H1 (cell line): ENCODE measurements around the gene GRK5. TPM values are rescaled to one million over a fixed set of nuclear protein-coding genes. Genes with fewer than 3 reads are reported as not detected.

Experiments used
- CTCF ChIA-PET: fragments of 300-600 bp; sonication (Branson Sonifier 250); formaldehyde crosslinking; loops from one replicate; lab custom pipeline; 2021; ENCODE audit not compliant: partially characterized antibody; lab: Charles Lee
- POLR2A ChIA-PET: fragments of 300-600 bp; sonication (Branson Sonifier 250); formaldehyde crosslinking; loops from one replicate; lab custom pipeline; 2021; ENCODE audit warnings: inconsistent platforms; ENCODE audit not compliant: partially characterized antibody; lab: Charles Lee
- DNase-seq, 2 experiments: peaks; one replicate each; pipeline versions ENCODE4 v3.0.0 to v3.0.0-alpha.2; 2010 to 2022; ENCODE audit warnings: low spot score in 2 of 2, low read depth in 1 of 2, mixed read lengths in 1 of 2
- FAIRE-seq: peaks from 2 replicates; lab custom pipeline; 2011; peaks lifted over from hg19 to GRCh38; lab: Jason Lieb, UNC
- H2AFZ ChIP-seq: 2 replicates; pipeline ENCODE4 v1.8.1; 2012; ENCODE audit warnings: low read length, inconsistent platforms
- H2AK5ac ChIP-seq: 2 replicates; pipeline ENCODE4 v1.6.1; 2013; ENCODE audit warnings: low read depth, low read length
- H2BK120ac ChIP-seq: replicated peaks from 2 replicates; pipeline ENCODE3; 2013; ENCODE audit warnings: low read depth, low read length, inconsistent platforms
- H2BK12ac ChIP-seq: 2 replicates; pipeline ENCODE4 v1.6.1; 2013; ENCODE audit warnings: low read depth, low read length
- H2BK15ac ChIP-seq: 2 replicates; pipeline ENCODE4 v1.6.1; 2013; ENCODE audit warnings: low read length
- H2BK20ac ChIP-seq: 2 replicates; pipeline ENCODE4 v1.6.1; 2013; ENCODE audit warnings: low read length
- H2BK5ac ChIP-seq: 2 replicates; pipeline ENCODE4 v1.6.1; 2013; ENCODE audit warnings: low read depth, low read length
- H3K14ac ChIP-seq: 2 replicates; pipeline ENCODE4 v1.6.1; 2013; ENCODE audit warnings: inconsistent platforms; ENCODE audit not compliant: insufficient read length
- H3K18ac ChIP-seq: 2 replicates; pipeline ENCODE4 v1.6.1; 2013; ENCODE audit warnings: low read length; ENCODE audit errors: extremely low read depth
- H3K23ac ChIP-seq: 2 replicates; pipeline ENCODE4 v1.6.1; 2013; ENCODE audit warnings: inconsistent platforms; ENCODE audit not compliant: insufficient read length
- H3K23me2 ChIP-seq: 2 replicates; pipeline ENCODE4 v1.6.1; 2013; ENCODE audit warnings: low read depth, low read length
- H3K27ac ChIP-seq: 2 replicates; pipeline ENCODE4 v1.6.1; 2011; ENCODE audit warnings: low read depth, low read length, inconsistent platforms
- H3K27me3 ChIP-seq, 4 experiments: replicated peaks in 1 of 4; 1 replicate in 1 of 4; 2 replicates in 3 of 4; pipeline versions ENCODE4 v1.6.1 to v1.8.1; 2011 to 2013; ENCODE audit warnings: low read length in 3 of 4, mild to moderate bottlenecking in 3 of 4, inconsistent platforms in 2 of 4, mixed read lengths in 2 of 4, moderate library complexity in 1 of 4; ENCODE audit not compliant: control insufficient read depth in 3 of 4, insufficient read depth in 3 of 4; ENCODE audit errors: extremely low read depth in 1 of 4
- H3K36me3 ChIP-seq, 4 experiments: 2 replicates each; pipeline versions ENCODE4 v1.6.1 to v1.8.1; 2011 to 2013; ENCODE audit warnings: mild to moderate bottlenecking in 4 of 4, low read length in 3 of 4, moderate library complexity in 2 of 4, control low read depth in 1 of 4, inconsistent platforms in 1 of 4; ENCODE audit not compliant: insufficient read depth in 4 of 4, control insufficient read depth in 2 of 4
- H3K4ac ChIP-seq: replicated peaks from 2 replicates; pipeline ENCODE3; 2013; ENCODE audit warnings: low read length, low read depth, mixed read lengths, inconsistent platforms; ENCODE audit not compliant: insufficient read length
- H3K4me1 ChIP-seq, 4 experiments: replicated peaks in 1 of 4; 1 replicate in 1 of 4; 2 replicates in 3 of 4; pipeline versions ENCODE4 v1.6.1 to v1.8.1; 2011 to 2013; ENCODE audit warnings: low read length in 3 of 4, inconsistent platforms in 2 of 4, mixed read lengths in 1 of 4; ENCODE audit not compliant: insufficient read depth in 4 of 4, control insufficient read depth in 3 of 4
- H3K4me2 ChIP-seq, 2 experiments: 2 replicates each; pipeline versions ENCODE4 v1.6.1 to v1.8.1; 2011 to 2013; ENCODE audit warnings: low read depth in 2 of 2, low read length in 2 of 2, control low read depth in 1 of 2, inconsistent platforms in 1 of 2, mild to moderate bottlenecking in 1 of 2; ENCODE audit not compliant: insufficient read depth in 1 of 2
- H3K4me3 ChIP-seq, 4 experiments: fragments of 200-600, 300-600 bp in 1 of 4; sonication (generic), shearing (Covaris generic), sonication (Bioruptor Twin) in 1 of 4; 2 replicates each; pipeline versions ENCODE4 v1.5.1 to v1.8.1; 2011 to 2016; ENCODE audit warnings: low read length in 4 of 4, low read depth in 3 of 4, control low read depth in 2 of 4, inconsistent platforms in 2 of 4, mild to moderate bottlenecking in 2 of 4, mixed read lengths in 1 of 4, moderate library complexity in 1 of 4; ENCODE audit not compliant: insufficient read depth in 2 of 4; ENCODE audit errors: extremely low read depth in 1 of 4
- H3K56ac ChIP-seq: replicated peaks from 2 replicates; pipeline ENCODE3; 2013; ENCODE audit warnings: low read depth, mild to moderate bottlenecking, mixed read lengths, low read length, inconsistent platforms; ENCODE audit not compliant: insufficient read length
- H3K79me1 ChIP-seq: 2 replicates; pipeline ENCODE4 v1.6.1; 2013; ENCODE audit warnings: low read depth, low read length, control low read depth
- H3K79me2 ChIP-seq, 2 experiments: 2 replicates each; pipeline versions ENCODE4 v1.6.1 to v1.8.1; 2012 to 2013; ENCODE audit warnings: low read length in 2 of 2, mild to moderate bottlenecking in 2 of 2, inconsistent platforms in 1 of 2; ENCODE audit not compliant: insufficient read depth in 2 of 2, control insufficient read depth in 1 of 2
- H3K9ac ChIP-seq, 4 experiments: replicated peaks in 1 of 4; 1 replicate in 1 of 4; 2 replicates in 3 of 4; pipeline versions ENCODE4 v1.6.1 to v1.8.1; 2011 to 2013; ENCODE audit warnings: low read depth in 3 of 4, low read length in 3 of 4, control low read depth in 2 of 4, mild to moderate bottlenecking in 2 of 4, moderate library complexity in 2 of 4, inconsistent platforms in 1 of 4; ENCODE audit errors: extremely low read depth in 1 of 4
- H3K9me3 ChIP-seq, 2 experiments: 2 replicates each; pipeline versions ENCODE4 v1.6.1 to v1.8.1; 2012 to 2013; ENCODE audit warnings: mild to moderate bottlenecking in 2 of 2, moderate library complexity in 2 of 2, control low read depth in 1 of 2, inconsistent platforms in 1 of 2, low read depth in 1 of 2, low read length in 1 of 2, mixed read lengths in 1 of 2; ENCODE audit not compliant: insufficient read depth in 2 of 2
- H4K20me1 ChIP-seq, 2 experiments: replicated peaks in 1 of 2; 2 replicates each; pipeline versions ENCODE3 to v1.8.1; 2011 to 2013; ENCODE audit warnings: inconsistent platforms in 2 of 2, low read length in 2 of 2, mild to moderate bottlenecking in 1 of 2; ENCODE audit not compliant: insufficient read depth in 2 of 2, control insufficient read depth in 1 of 2
- H4K5ac ChIP-seq: 2 replicates; pipeline ENCODE4 v1.6.1; 2013; ENCODE audit warnings: low read length, low read depth, mixed read lengths, inconsistent platforms; ENCODE audit not compliant: insufficient read length
- H4K8ac ChIP-seq: 2 replicates; pipeline ENCODE4 v1.8.0; 2013; ENCODE audit warnings: mild to moderate bottlenecking, moderate library complexity, low read length, inconsistent platforms; ENCODE audit not compliant: insufficient read depth; ENCODE audit errors: extremely low read depth
- H4K91ac ChIP-seq: replicated peaks from 2 replicates; pipeline ENCODE3; 2013; ENCODE audit warnings: low read length, mixed read lengths, inconsistent platforms; ENCODE audit not compliant: insufficient read length
- HDAC2 ChIP-seq, 2 experiments: fragments of 300-600 bp in 1 of 2; sonication (generic) in 1 of 2; IDR thresholded peaks; 2 replicates each; pipeline ENCODE4 v1.6.1; 2011 to 2012; ENCODE audit warnings: low read depth in 2 of 2, low read length in 2 of 2, mild to moderate bottlenecking in 2 of 2, moderate library complexity in 2 of 2, borderline replicate concordance in 1 of 2, inconsistent platforms in 1 of 2
- KDM1A ChIP-seq: fragments of 200-600, 300-600 bp; sonication (generic); IDR thresholded peaks from 2 replicates; pipeline ENCODE4 v1.7.1; 2016; ENCODE audit warnings: mild to moderate bottlenecking, low read length, borderline replicate concordance
- POLR2A ChIP-seq, 2 experiments: IDR thresholded peaks; 1 replicate in 1 of 2; 2 replicates in 1 of 2; pipeline ENCODE4 v1.6.1; 2011; ENCODE audit warnings: low read depth in 2 of 2, low read length in 2 of 2, mild to moderate bottlenecking in 2 of 2; ENCODE audit errors: control extremely low read depth in 1 of 2
- WGBS, 2 experiments: shearing (Covaris generic) in 1 of 2; methylation state at CpG; one replicate each; pipeline versions ENCODE4 v1.1.6 to v1.1.7; 2013 to 2015; ENCODE audit warnings: low lambda C conversion rate in 2 of 2, mixed read lengths in 2 of 2, inconsistent platforms in 1 of 2, low coverage in 1 of 2, missing lambda C conversion rate in 1 of 2; ENCODE audit not compliant: insufficient replicate concordance in 2 of 2, insufficient coverage in 1 of 2, insufficient read length in 1 of 2; ENCODE audit errors: extremely low coverage in 1 of 2, missing lambda C conversion rate in 1 of 2; 5-methylcytosine and 5-hydroxymethylcytosine counted together
- polyA plus RNA-seq, 7 experiments: library from polyadenylated mRNA; depleted of rRNA in 3 of 7; stranded (reverse) in 5 of 7; unstranded in 2 of 7; fragments of >200 nt in 5 of 7; fragments of 200-250 nt in 2 of 7; gene quantifications; 1 replicate in 5 of 7; 2 replicates in 1 of 7; 4 replicates in 1 of 7; pipeline versions ENCODE4 v1.2.1 to v1.2.3, GENCODE V29; 2011 to 2013; ENCODE audit warnings: missing spikeins in 2 of 7, mixed read lengths in 2 of 7
- total RNA-seq: library from RNA; stranded (reverse); fragmentation: NEBNext Ultra II Directional; extraction: Animal tissue kit (Norgen Biotek cat#: 25700); gene quantifications from 2 replicates; pipeline ENCODE4 v1.2.1, GENCODE V29; 2021

Gene GRK5
- total and polyA plus RNA-seq, 2 of the 8 experiments (the other 6 are each of a cell fraction or from before 2014, with no cell fraction given), result 0.54 to 2.5 TPM

DNA sequence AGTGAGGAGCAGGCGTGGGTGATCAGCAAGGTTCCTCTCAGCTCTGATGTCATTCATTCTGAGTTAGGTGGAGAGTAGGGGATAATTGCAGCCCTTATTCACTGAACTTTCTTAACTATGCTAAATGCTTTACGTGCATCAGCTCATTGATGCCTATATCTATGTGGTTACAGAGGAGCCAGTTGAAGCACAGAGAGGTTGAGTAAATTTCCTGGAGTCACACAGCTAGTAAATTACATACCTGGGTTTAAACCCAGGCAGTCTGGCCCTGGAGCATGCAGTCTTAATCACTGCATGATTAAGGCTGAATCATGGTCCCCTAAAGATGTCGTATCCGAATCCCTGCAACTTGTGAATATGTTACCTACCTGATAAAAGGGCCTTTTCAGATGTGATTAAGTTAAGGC, 99.6 kb downstream of the GRK5 start:
- H3K4me1 ChIP-seq, result no peaks in the 10 kb centered on the region

More for the DNA sequence above, 99.6 kb downstream of the GRK5 start:
- Histone ChIP-seq H3K14ac (no peak overlapping the region), H2BK12ac (no peak overlapping the region), H2BK15ac (no peak overlapping the region), H3K79me1 (no peaks in the 10 kb centered on the region; the same call in 1 of the 2 replicates), H3K36me3 (no peaks in the 10 kb centered on the region), H3K4me2 (no peak overlapping the region), H3K4me3 (no peak overlapping the region), H2AFZ (no peak overlapping the region), H2BK20ac (no peak overlapping the region), H2AK5ac (no peak overlapping the region), H2BK5ac (no peak overlapping the region), H3K9ac (no peak overlapping the region), H3K9me3 (no peaks in the 10 kb centered on the region), H4K5ac (no peak overlapping the region), H3K18ac (no peak overlapping the region), H4K8ac (no peak overlapping the region), H3K4ac (no peak overlapping the region), H3K79me2 (no peaks in the 10 kb centered on the region), H2BK120ac (no peak overlapping the region), H3K23me2 (no peaks in the 10 kb centered on the region), H4K91ac (no peak overlapping the region), H3K27me3 (no peaks in the 10 kb centered on the region), H3K23ac (no peak overlapping the region), H4K20me1 (no peaks in the 10 kb centered on the region), H3K27ac (no peak overlapping the region), H3K56ac (no peak overlapping the region)
- ChIA-PET CTCF (interaction anchor here (0.6 to 1.1 kb wide), 4 partner anchors 15 to 233 kb away, joined by 3 to 4 read pairs (median 3); no protein-coding TSS in a partner anchor), POLR2A (no interaction called here)
- WGBS, 2 experiments, result 97% methylated on average over 4 of the region's 4 CpGs; no CpG with 5 or more reads in 1 of the 2 experiments
- no peak for DNase-seq
- no peak for FAIRE-seq
- TF ChIP-seq POLR2A (IDR thresholded peaks at IDR 0.05; ENCODE audit: control extremely low read depth in 1 of 2, low read depth in 2 of 2, low read length in 2 of 2) (no peak), KDM1A (peak; percentile 53; the same call in 1 of the 2 replicates), HDAC2 (IDR thresholded peaks at IDR 0.05; ENCODE audit: borderline replicate concordance in 1 of 2, low read depth in 2 of 2, low read length in 2 of 2) (no peak)
